Measurements from ENCODE around the gene TRAPPC12. TPM values are rescaled to one million over a fixed set of nuclear protein-coding genes. Genes with fewer than 3 reads are reported as not detected.
"Not testable (repeated sequence)": the region's sequence is repeated elsewhere in the genome, so short reads cannot be mapped to it uniquely, and the experiment has no call there.

The TRAPPC12 gene
- total RNA-seq, 1 donor = 62.7 TPM

DNA sequence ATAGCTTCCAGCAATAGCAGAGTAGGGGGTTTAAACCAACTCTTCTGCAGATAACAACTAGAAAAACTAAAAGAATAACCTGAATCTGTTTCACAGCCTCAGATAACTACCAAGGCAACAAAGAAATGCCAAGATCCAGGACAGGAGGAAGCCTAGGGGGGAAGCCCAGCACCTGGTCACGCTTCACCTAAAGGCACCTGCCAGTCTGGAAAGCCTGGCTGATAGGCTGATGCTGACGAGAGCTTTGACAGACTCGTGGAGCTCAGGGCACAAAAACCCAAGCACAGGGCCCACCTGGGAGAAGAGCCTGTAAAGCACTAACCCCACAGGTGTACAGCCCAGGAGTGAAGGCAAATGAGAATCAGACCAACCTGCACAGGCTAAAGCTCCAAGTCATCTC, 24.5 kb upstream of the TRAPPC12 start:
- no peak for DNase-seq (ENCODE audit: low read depth)
- no peak for TF ChIP-seq CTCF (IDR thresholded peaks at IDR 0.05; ENCODE audit: insufficient read depth, low read length)

GRCh38 chr2:3355951-3356569, 23.4 kb upstream of the TRAPPC12 start:
- DNase-seq (ENCODE audit: low read depth) = no peak
- TF ChIP-seq CTCF (IDR thresholded peaks at IDR 0.05; ENCODE audit: insufficient read depth, low read length) = no peak
- no peak overlapping the region for H3K4me3 ChIP-seq (ENCODE audit: low read depth, low read length)

More for the DNA sequence above, 24.5 kb upstream of the TRAPPC12 start:
- H3K4me3 ChIP-seq (ENCODE audit: low read depth, low read length) = no peak overlapping the region

GRCh38 chr2:3356799-3357198, 22.7 kb upstream of the TRAPPC12 start:
- TF ChIP-seq CTCF (IDR thresholded peaks at IDR 0.05; ENCODE audit: insufficient read depth, low read length) = no peak
- DNase-seq (ENCODE audit: low read depth) = peak; percentile 3
- no peak overlapping the region for H3K4me3 ChIP-seq (ENCODE audit: low read depth, low read length)

DNA sequence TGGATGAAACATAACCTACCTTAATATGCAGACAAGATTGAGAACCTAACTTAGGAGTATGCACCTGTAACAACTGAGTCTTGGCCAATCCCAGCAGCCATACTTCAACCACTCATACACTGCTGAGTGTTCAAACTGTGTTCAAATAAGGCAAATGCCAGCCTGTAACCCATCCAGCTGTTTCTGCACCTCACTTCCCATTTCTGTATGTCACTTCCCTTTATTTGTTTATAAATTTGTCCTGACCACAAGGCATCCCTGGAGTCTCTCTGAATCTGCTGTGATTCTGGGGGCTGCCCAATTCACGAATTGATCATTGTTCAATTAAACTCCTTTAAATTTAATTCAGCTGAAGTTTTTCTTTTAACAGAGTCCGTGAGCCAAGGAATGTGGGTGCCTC, 22.0 kb upstream of the TRAPPC12 start:
- DNase-seq (ENCODE audit: low read depth); H3K4me3 ChIP-seq (ENCODE audit: low read depth, low read length): not testable (repeated sequence)

- no peak for TF ChIP-seq CTCF (IDR thresholded peaks at IDR 0.05; ENCODE audit: insufficient read depth, low read length)
- no peak overlapping the region for H3K4me3 ChIP-seq (ENCODE audit: low read depth, low read length)
- no peak for DNase-seq (ENCODE audit: low read depth)
Measured at GRCh38 chr2:3357926-3358325, 21.6 kb upstream of the TRAPPC12 start.

- TF ChIP-seq CTCF (IDR thresholded peaks at IDR 0.05; ENCODE audit: insufficient read depth, low read length) = no peak
- H3K4me3 ChIP-seq (ENCODE audit: low read depth, low read length) = no peak overlapping the region
- DNase-seq (ENCODE audit: low read depth) = no peak
Measured at GRCh38 chr2:3361518-3362389, 17.7 kb upstream of the TRAPPC12 start.

DNA sequence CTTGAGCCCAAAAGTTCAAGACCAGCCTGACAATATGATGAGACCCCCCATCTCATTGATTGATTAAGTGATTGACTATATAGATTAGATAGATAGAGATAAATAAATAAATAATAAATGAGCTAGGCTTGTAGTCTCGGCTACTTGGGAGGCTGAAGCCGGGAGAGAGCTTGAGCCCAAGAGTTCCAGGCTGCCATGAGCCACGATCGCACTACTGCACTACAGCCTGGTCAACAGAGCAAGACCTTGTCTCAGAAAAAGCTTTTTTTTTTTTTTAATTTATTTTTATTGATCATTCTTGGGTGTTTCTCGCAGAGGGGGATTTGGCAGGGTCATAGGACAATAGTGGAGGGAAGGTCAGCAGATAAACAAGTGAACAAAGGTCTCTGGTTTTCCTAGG, 14.3 kb upstream of the TRAPPC12 start:
- DNase-seq (ENCODE audit: low read depth) = no peak
- no peak for TF ChIP-seq CTCF (IDR thresholded peaks at IDR 0.05; ENCODE audit: insufficient read depth, low read length)
- no peak overlapping the region for H3K4me3 ChIP-seq (ENCODE audit: low read depth, low read length)

All from fibroblast of the aortic adventitia (primary cell).